K562 (cell line): ENCODE data around the gene ZSWIM8. TPM values are rescaled to one million over a fixed set of nuclear protein-coding genes. Genes with fewer than 3 reads are reported as not detected.

Experiments used
- CCAR2 ChIP-seq: fragments of 200-400 bp; formaldehyde crosslinking; IDR thresholded peaks from 2 replicates; pipeline ENCODE4 v1.6.1; 2017; ENCODE audit warnings: mild to moderate bottlenecking, low read depth, low read length
- ETV6 ChIP-seq, 3 experiments: fragments of 150-350 bp in 1 of 3; sonication (generic) in 1 of 3; formaldehyde crosslinking in 1 of 3; IDR thresholded peaks; 2 replicates each; pipeline versions ENCODE4 v1.6.1 to v1.8.0; 2014 to 2022; ENCODE audit warnings: borderline replicate concordance in 2 of 3, low read depth in 2 of 3, antibody characterized with exemption in 1 of 3, low read length in 1 of 3, mild to moderate bottlenecking in 1 of 3, missing genetic modification reagents in 1 of 3
- HDAC2 ChIP-seq: fragments of 450-650 bp; IDR thresholded peaks from 2 replicates; pipeline ENCODE4 v1.6.1; 2016; ENCODE audit warnings: mild to moderate bottlenecking
- KDM2B ChIP-seq: fragments of 250-450 bp; sonication (Bioruptor Pico); IDR thresholded peaks from 2 replicates; pipeline ENCODE4 v1.8.0; 2021; ENCODE audit warnings: mild to moderate bottlenecking, moderate library complexity
- MAZ ChIP-seq, 2 experiments: fragments of 450-650 bp in 1 of 2; sonication (generic) in 1 of 2; formaldehyde crosslinking; IDR thresholded peaks in 1 of 2; conservative IDR thresholded peaks in 1 of 2; 2 replicates each; pipeline versions ENCODE4 v1.4.0 to v1.5.0; 2020; ENCODE audit warnings: mild to moderate bottlenecking in 1 of 2, missing genetic modification reagents in 1 of 2
- RB1 ChIP-seq: fragments of 450-650 bp; IDR thresholded peaks from 2 replicates; pipeline ENCODE4 v1.6.1; 2017; ENCODE audit warnings: low read depth, mild to moderate bottlenecking
- RBM22 ChIP-seq: fragments of 200-400 bp; formaldehyde crosslinking; IDR thresholded peaks from 2 replicates; pipeline ENCODE4 v1.6.1; 2018; ENCODE audit warnings: low read length, low read depth; ENCODE audit not compliant: poor library complexity, severe bottlenecking
- SREBF2 ChIP-seq: sonication (generic); formaldehyde crosslinking; IDR thresholded peaks from 2 replicates; pipeline ENCODE4 v1.4.0; 2020; ENCODE audit warnings: mild to moderate bottlenecking, missing genetic modification reagents
- ZFP36 ChIP-seq: fragments of 150-350 bp; IDR thresholded peaks from 2 replicates; pipeline ENCODE4 v1.6.1; 2018; ENCODE audit warnings: low read length, low read depth; ENCODE audit not compliant: partially characterized antibody
- ZNF232 ChIP-seq: sonication (generic); formaldehyde crosslinking; IDR thresholded peaks from 2 replicates; pipeline ENCODE4 v1.8.0; 2022; ENCODE audit warnings: mild to moderate bottlenecking, missing genetic modification reagents
- ZNF24 ChIP-seq: fragments of 450-650 bp; IDR thresholded peaks from 2 replicates; pipeline ENCODE4 v1.6.1; 2016
- ZNF274 ChIP-seq: IDR thresholded peaks from 2 replicates; pipeline ENCODE4 v1.6.1; 2011; ENCODE audit warnings: low read depth, mild to moderate bottlenecking, low read length, moderate library complexity, borderline replicate concordance
- ZNF347 ChIP-seq: fragments of 450-650 bp; formaldehyde crosslinking; IDR thresholded peaks from 2 replicates; pipeline ENCODE4 v1.4.0; 2020; ENCODE audit warnings: low read depth, mild to moderate bottlenecking, moderate library complexity
- ZNF699 ChIP-seq: fragments of 250-450 bp; sonication (Bioruptor Pico); IDR thresholded peaks from 2 replicates; pipeline ENCODE4 v1.8.0; 2021; ENCODE audit warnings: mild to moderate bottlenecking, moderate library complexity; ENCODE audit not compliant: insufficient replicate concordance
- ZSCAN29 ChIP-seq: fragments of 450-650 bp; IDR thresholded peaks from 2 replicates; pipeline ENCODE4 v1.6.1; 2017
- polyA plus RNA-seq, 8 experiments: library from polyadenylated mRNA; depleted of rRNA in 4 of 8; stranded (reverse) in 5 of 8; unstranded in 3 of 8; fragments of >200 nt; fragmentation: Nextera tagmentation in 2 of 8; fragmentation: Illumina TruSeq in 1 of 8; extraction: Ambion mirVana in 2 of 8; extraction: Trizol in 1 of 8; gene quantifications; 2 replicates each; pipeline versions ENCODE4 v1.2.1 to v1.2.3, GENCODE V29; 2011 to 2014; ENCODE audit warnings: inconsistent platforms in 1 of 8, missing spikeins in 1 of 8
- total RNA-seq, 7 experiments: library from RNA; depleted of rRNA in 6 of 7; stranded (reverse); fragments of >200 nt in 6 of 7; fragmentation: Illumina TruSeq in 2 of 7; extraction: Trizol in 2 of 7; gene quantifications; 2 replicates each; pipeline versions ENCODE4 v1.2.1 to v1.2.3, GENCODE V29; 2011 to 2021; ENCODE audit warnings: low replicate concordance in 1 of 7
- TF ChIP-seq, protein P1 (sequence below): fragments of 450-650 bp; IDR thresholded peaks from 2 replicates; pipeline ENCODE4 v1.6.1; 2016; ENCODE audit warnings: mild to moderate bottlenecking, moderate library complexity
- TF ChIP-seq, protein P2 (sequence below): sonication (generic); IDR thresholded peaks from 2 replicates; pipeline ENCODE4 v1.6.1; 2016

Gene ZSWIM8
- total and polyA plus RNA-seq, 9 of the 15 experiments (the other 6 are each of a cell fraction or from before 2014, with no cell fraction given) = 5.6 to 47.8 (median 26.7) TPM

DNA sequence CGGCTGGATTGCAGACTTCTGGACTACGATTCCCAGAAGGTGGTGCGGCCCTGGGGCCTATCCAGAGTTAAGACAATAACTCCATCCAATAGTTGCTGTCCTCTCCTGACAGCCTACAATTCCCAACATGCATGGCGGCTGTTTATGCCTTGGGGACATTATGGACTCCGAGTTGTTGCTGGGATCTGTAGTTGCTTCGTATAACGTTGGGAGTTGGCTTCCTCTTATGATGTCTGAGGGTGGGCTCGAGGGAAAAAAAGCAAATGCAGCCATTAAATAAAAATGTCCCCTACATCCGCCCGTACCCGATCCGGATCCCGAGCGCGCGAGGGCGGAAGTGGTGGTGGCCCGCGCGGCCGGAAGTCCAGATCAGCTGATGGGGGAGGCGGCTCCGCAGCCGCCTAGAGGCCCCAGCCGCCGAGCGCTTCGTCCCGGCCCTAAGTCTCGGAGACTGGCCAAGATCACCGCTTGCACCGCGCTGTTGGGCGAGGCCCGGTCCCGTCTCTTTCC lies at the start of gene ZSWIM8 (continued):
- TF ChIP-seq, protein P1, sequence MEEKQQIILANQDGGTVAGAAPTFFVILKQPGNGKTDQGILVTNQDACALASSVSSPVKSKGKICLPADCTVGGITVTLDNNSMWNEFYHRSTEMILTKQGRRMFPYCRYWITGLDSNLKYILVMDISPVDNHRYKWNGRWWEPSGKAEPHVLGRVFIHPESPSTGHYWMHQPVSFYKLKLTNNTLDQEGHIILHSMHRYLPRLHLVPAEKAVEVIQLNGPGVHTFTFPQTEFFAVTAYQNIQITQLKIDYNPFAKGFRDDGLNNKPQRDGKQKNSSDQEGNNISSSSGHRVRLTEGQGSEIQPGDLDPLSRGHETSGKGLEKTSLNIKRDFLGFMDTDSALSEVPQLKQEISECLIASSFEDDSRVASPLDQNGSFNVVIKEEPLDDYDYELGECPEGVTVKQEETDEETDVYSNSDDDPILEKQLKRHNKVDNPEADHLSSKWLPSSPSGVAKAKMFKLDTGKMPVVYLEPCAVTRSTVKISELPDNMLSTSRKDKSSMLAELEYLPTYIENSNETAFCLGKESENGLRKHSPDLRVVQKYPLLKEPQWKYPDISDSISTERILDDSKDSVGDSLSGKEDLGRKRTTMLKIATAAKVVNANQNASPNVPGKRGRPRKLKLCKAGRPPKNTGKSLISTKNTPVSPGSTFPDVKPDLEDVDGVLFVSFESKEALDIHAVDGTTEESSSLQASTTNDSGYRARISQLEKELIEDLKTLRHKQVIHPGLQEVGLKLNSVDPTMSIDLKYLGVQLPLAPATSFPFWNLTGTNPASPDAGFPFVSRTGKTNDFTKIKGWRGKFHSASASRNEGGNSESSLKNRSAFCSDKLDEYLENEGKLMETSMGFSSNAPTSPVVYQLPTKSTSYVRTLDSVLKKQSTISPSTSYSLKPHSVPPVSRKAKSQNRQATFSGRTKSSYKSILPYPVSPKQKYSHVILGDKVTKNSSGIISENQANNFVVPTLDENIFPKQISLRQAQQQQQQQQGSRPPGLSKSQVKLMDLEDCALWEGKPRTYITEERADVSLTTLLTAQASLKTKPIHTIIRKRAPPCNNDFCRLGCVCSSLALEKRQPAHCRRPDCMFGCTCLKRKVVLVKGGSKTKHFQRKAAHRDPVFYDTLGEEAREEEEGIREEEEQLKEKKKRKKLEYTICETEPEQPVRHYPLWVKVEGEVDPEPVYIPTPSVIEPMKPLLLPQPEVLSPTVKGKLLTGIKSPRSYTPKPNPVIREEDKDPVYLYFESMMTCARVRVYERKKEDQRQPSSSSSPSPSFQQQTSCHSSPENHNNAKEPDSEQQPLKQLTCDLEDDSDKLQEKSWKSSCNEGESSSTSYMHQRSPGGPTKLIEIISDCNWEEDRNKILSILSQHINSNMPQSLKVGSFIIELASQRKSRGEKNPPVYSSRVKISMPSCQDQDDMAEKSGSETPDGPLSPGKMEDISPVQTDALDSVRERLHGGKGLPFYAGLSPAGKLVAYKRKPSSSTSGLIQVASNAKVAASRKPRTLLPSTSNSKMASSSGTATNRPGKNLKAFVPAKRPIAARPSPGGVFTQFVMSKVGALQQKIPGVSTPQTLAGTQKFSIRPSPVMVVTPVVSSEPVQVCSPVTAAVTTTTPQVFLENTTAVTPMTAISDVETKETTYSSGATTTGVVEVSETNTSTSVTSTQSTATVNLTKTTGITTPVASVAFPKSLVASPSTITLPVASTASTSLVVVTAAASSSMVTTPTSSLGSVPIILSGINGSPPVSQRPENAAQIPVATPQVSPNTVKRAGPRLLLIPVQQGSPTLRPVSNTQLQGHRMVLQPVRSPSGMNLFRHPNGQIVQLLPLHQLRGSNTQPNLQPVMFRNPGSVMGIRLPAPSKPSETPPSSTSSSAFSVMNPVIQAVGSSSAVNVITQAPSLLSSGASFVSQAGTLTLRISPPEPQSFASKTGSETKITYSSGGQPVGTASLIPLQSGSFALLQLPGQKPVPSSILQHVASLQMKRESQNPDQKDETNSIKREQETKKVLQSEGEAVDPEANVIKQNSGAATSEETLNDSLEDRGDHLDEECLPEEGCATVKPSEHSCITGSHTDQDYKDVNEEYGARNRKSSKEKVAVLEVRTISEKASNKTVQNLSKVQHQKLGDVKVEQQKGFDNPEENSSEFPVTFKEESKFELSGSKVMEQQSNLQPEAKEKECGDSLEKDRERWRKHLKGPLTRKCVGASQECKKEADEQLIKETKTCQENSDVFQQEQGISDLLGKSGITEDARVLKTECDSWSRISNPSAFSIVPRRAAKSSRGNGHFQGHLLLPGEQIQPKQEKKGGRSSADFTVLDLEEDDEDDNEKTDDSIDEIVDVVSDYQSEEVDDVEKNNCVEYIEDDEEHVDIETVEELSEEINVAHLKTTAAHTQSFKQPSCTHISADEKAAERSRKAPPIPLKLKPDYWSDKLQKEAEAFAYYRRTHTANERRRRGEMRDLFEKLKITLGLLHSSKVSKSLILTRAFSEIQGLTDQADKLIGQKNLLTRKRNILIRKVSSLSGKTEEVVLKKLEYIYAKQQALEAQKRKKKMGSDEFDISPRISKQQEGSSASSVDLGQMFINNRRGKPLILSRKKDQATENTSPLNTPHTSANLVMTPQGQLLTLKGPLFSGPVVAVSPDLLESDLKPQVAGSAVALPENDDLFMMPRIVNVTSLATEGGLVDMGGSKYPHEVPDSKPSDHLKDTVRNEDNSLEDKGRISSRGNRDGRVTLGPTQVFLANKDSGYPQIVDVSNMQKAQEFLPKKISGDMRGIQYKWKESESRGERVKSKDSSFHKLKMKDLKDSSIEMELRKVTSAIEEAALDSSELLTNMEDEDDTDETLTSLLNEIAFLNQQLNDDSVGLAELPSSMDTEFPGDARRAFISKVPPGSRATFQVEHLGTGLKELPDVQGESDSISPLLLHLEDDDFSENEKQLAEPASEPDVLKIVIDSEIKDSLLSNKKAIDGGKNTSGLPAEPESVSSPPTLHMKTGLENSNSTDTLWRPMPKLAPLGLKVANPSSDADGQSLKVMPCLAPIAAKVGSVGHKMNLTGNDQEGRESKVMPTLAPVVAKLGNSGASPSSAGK = no peak
- TF ChIP-seq, protein P2, sequence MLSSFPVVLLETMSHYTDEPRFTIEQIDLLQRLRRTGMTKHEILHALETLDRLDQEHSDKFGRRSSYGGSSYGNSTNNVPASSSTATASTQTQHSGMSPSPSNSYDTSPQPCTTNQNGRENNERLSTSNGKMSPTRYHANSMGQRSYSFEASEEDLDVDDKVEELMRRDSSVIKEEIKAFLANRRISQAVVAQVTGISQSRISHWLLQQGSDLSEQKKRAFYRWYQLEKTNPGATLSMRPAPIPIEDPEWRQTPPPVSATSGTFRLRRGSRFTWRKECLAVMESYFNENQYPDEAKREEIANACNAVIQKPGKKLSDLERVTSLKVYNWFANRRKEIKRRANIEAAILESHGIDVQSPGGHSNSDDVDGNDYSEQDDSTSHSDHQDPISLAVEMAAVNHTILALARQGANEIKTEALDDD = no peak
- no peak for TF ChIP-seq ZNF232
- no peak for TF ChIP-seq ETV6 (IDR thresholded peaks at IDR 0.05; ENCODE audit: borderline replicate concordance in 1 of 2, low read depth in 2 of 2, low read length in 1 of 2)
- TF ChIP-seq ETV6 (CRISPR knock-in tag; IDR thresholded peaks at IDR 0.05; ENCODE audit: borderline replicate concordance) = no peak
- no peak for TF ChIP-seq RBM22
- TF ChIP-seq ZNF274 = no peak
- TF ChIP-seq HDAC2 = peak; percentile 96
- TF ChIP-seq CCAR2 = no peak
- TF ChIP-seq MAZ (CRISPR knock-in tag; conservative IDR thresholded peaks at IDR 0.05 in 1 of 2, IDR thresholded peaks at IDR 0.05 in 1 of 2) = peak; percentile 57 to 69; a peak in 2 of 4 replicates
- TF ChIP-seq ZNF347 (CRISPR knock-in tag) = no peak
- TF ChIP-seq ZNF699 (CRISPR knock-in tag) = no peak
- no peak for TF ChIP-seq ZSCAN29
- no peak for TF ChIP-seq ZFP36
- TF ChIP-seq RB1 = peak; percentile 86
- no peak for TF ChIP-seq SREBF2 (CRISPR knock-in tag)
- no peak for TF ChIP-seq ZNF24
- no peak for TF ChIP-seq KDM2B (CRISPR knock-in tag)
